HEK293T (cell line): Measurements from ENCODE around the gene SEMA5A.

Source experiments
- ARNT ChIP-seq: fragments of 450-650 bp; IDR thresholded peaks from 2 replicates; pipeline ENCODE4 v1.6.1; 2017; ENCODE audit warnings: mild to moderate bottlenecking
- BHLHE40 ChIP-seq: fragments of 450-650 bp; IDR thresholded peaks from 2 replicates; pipeline ENCODE4 v1.6.1; 2016; ENCODE audit warnings: mild to moderate bottlenecking, moderate library complexity, borderline replicate concordance
- CTBP1 ChIP-seq: fragments of 450-650 bp; IDR thresholded peaks from 2 replicates; pipeline ENCODE4 v1.6.1; 2016; ENCODE audit warnings: borderline replicate concordance
- ELF4 ChIP-seq: fragments of 450-650 bp; IDR thresholded peaks from 2 replicates; pipeline ENCODE4 v1.6.1; 2017; ENCODE audit warnings: antibody characterized with exemption
- FOXA1 ChIP-seq: fragments of 450-650 bp; IDR thresholded peaks from 2 replicates; pipeline ENCODE4 v1.6.1; 2016; ENCODE audit warnings: mild to moderate bottlenecking
- FOXK2 ChIP-seq: fragments of 450-650 bp; IDR thresholded peaks from 2 replicates; pipeline ENCODE4 v1.6.1; 2016; ENCODE audit warnings: mild to moderate bottlenecking
- FOXM1 ChIP-seq: fragments of 450-650 bp; IDR thresholded peaks from 2 replicates; pipeline ENCODE4 v1.6.1; 2017; ENCODE audit warnings: mild to moderate bottlenecking, borderline replicate concordance
- HDGF ChIP-seq: fragments of 450-650 bp; IDR thresholded peaks from 2 replicates; pipeline ENCODE4 v1.6.1; 2017; ENCODE audit warnings: antibody characterized with exemption, borderline replicate concordance
- L3MBTL2 ChIP-seq: fragments of 450-650 bp; conservative IDR thresholded peaks from 2 replicates; pipeline ENCODE4 v1.6.1; 2016; ENCODE audit warnings: mild to moderate bottlenecking
- LEF1 ChIP-seq: fragments of 450-650 bp; IDR thresholded peaks from 2 replicates; pipeline ENCODE4 v1.6.1; 2017; ENCODE audit warnings: mild to moderate bottlenecking, borderline replicate concordance
- SP1 ChIP-seq: fragments of 450-650 bp; IDR thresholded peaks from 2 replicates; pipeline ENCODE4 v1.6.1; 2017
- SUZ12 ChIP-seq: fragments of 450-650 bp; IDR thresholded peaks from 2 replicates; pipeline ENCODE4 v1.6.1; 2016; ENCODE audit warnings: mild to moderate bottlenecking
- TARDBP ChIP-seq: fragments of 450-650 bp; IDR thresholded peaks from 2 replicates; pipeline ENCODE4 v1.6.1; 2016
- TF ChIP-seq, protein P1 (sequence below): fragments of 450-650 bp; IDR thresholded peaks from 2 replicates; pipeline ENCODE4 v1.6.1; 2016

- TF ChIP-seq FOXA1 = no peak
- TF ChIP-seq ARNT = no peak
- TF ChIP-seq SP1 = no peak
- TF ChIP-seq BHLHE40 = no peak
- no peak for TF ChIP-seq SUZ12
- no peak for TF ChIP-seq ELF4
- no peak for TF ChIP-seq FOXM1
- TF ChIP-seq CTBP1 = no peak
- TF ChIP-seq, protein P1, sequence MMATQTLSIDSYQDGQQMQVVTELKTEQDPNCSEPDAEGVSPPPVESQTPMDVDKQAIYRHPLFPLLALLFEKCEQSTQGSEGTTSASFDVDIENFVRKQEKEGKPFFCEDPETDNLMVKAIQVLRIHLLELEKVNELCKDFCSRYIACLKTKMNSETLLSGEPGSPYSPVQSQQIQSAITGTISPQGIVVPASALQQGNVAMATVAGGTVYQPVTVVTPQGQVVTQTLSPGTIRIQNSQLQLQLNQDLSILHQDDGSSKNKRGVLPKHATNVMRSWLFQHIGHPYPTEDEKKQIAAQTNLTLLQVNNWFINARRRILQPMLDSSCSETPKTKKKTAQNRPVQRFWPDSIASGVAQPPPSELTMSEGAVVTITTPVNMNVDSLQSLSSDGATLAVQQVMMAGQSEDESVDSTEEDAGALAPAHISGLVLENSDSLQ = no peak
- TF ChIP-seq TARDBP = no peak
- TF ChIP-seq FOXK2 = no peak
- TF ChIP-seq L3MBTL2 = no peak
- TF ChIP-seq LEF1 = no peak
- TF ChIP-seq HDGF = no peak
Observed at GRCh38 chr5:9387879-9388278, 158.0 kb downstream of the SEMA5A start.
